Activated CD4-positive, alpha-beta T cell treated with anti-CD3 and anti-CD28 coated beads for 36 hours (primary cell): ENCODE measurements around the gene CSK. TPM values are rescaled to one million over a fixed set of nuclear protein-coding genes. Genes with fewer than 3 reads are reported as not detected.

Source experiments
- microRNA-seq: library from miRNA; unstranded; fragments of <30 nt; microRNA quantifications from one replicate; pipeline ENCODE4 v1.2.0, GENCODE V29; 2021; ENCODE audit warnings: borderline replicate concordance
- total RNA-seq, 2 experiments: library from RNA; stranded (reverse); gene quantifications; one replicate each; pipeline ENCODE4 v1.2.3, GENCODE V29; 2021

The CSK gene
- total RNA-seq, 2 experiments from 2014 or later, result 229 to 272 TPM

Small RNA genes within 50 kb of the gene (microRNA-seq; reads per million reads assigned to microRNA genes)
- gene MIR4513 (not detected), gene MIR6882 (2.5 reads per million)

Other genes with a start within 250 kb of the CSK start
- 10 to 100 TPM; 23.9 to 25.4 TPM for gene ARID3B, start 240.9 kb upstream of the CSK start, total RNA-seq
- 100 to 1,000 TPM; 130 to 175 TPM for gene CLK3, start 166.2 kb upstream of the CSK start, total RNA-seq
- gene EDC3, start 86.1 kb upstream of the CSK start, total RNA-seq, result 10 to 100 TPM; 44.7 to 45.0 TPM
- gene CYP1A1, start 56.6 kb upstream of the CSK start, total RNA-seq, result 1 to 10 TPM; 2.0 to 2.2 TPM
- not detected for gene CYP1A2, start 33.2 kb upstream of the CSK start, total RNA-seq
- gene LMAN1L, start 30.8 kb downstream of the CSK start, total RNA-seq, result under 1 TPM in 1 of 2 experiments, not detected in 1; 0.25 TPM
- gene CPLX3, start 44.5 kb downstream of the CSK start, total RNA-seq, result under 1 TPM in 1 of 2 experiments, not detected in 1; 0.11 TPM
- 10 to 100 TPM; 40.3 to 45.2 TPM for gene ULK3, start 61.1 kb downstream of the CSK start, total RNA-seq
- 10 to 100 TPM; 61.6 to 83.4 TPM for gene SCAMP2, start 91.3 kb downstream of the CSK start, total RNA-seq
- gene MPI, start 108.0 kb downstream of the CSK start, total RNA-seq, result 10 to 100 TPM; 75.7 to 93.3 TPM
- 10 to 100 TPM; 39.3 to 49.7 TPM for gene FAM219B, start 124.8 kb downstream of the CSK start, total RNA-seq
- gene COX5A, start 156.0 kb downstream of the CSK start, total RNA-seq, result 100 to 1,000 TPM; 313 to 319 TPM
- 1 to 10 TPM; 5.4 to 6.2 TPM for gene RPP25, start 174.7 kb downstream of the CSK start, total RNA-seq
- 1 to 10 TPM; 3.9 to 4.5 TPM for gene SCAMP5, start 213.5 kb downstream of the CSK start, total RNA-seq
- gene PPCDC, start 241.5 kb downstream of the CSK start, total RNA-seq, result 10 to 100 TPM; 23.3 to 24.0 TPM